ENCODE results near the gene AKR1C8.

GRCh38 chr10:5184987-5185775 lies at the start of gene AKR1C8:
- TF ChIP-seq CTCF (CRISPR knock-in tag; IDR thresholded peaks at IDR 0.05) (no peak), HCFC1 (IDR thresholded peaks at IDR 0.05; ENCODE audit: low read depth, low read length) (no peak), EZH2 (conservative IDR thresholded peaks at IDR 0.05; ENCODE audit: low read depth, low read length) (no peak)

Measured in HepG2 (cell line).